GM21825 (cell line): ENCODE data around the gene NPAS2.

Experiments
- ATAC-seq: cut with Tn5 transposase; IDR thresholded peaks from one replicate; pipeline ENCODE4 v1.9.1; 2021; ENCODE audit warnings: mild to moderate bottlenecking, moderate library complexity; ENCODE audit not compliant: unreplicated experiment

Gene NPAS2

DNA sequence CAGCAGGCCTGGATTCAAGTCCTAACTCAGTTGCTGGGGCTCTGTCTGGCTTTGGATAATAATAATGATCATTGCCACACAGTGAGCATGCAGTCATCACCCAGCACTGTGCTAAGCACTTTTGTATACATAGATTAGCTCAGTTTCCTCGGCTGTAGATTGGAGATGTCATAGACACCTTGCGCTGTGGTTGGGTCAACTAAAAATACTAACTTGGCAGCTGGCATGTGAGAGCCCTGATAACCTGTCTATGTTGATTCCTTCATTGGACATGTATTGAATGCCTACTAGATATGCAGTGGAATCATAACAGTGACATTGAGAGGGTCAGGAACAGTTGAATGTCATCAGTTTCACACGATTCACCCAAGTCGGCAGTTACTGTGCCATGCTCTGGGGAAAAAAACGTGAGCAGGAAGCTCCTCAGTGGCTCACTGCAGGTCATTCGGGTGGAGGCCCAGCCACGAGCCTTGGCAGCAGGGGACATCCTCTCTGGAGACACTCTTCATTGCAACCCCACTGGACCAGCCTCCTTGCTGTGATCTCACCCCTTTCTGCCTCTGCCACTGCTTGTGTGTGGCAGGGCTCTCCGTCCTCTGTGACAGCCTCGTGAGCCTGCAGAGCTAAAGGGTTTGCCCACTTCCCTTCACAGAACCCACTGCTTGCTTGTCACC lies 85.3 kb downstream of the NPAS2 start:
- ATAC-seq, result no peak

DNA sequence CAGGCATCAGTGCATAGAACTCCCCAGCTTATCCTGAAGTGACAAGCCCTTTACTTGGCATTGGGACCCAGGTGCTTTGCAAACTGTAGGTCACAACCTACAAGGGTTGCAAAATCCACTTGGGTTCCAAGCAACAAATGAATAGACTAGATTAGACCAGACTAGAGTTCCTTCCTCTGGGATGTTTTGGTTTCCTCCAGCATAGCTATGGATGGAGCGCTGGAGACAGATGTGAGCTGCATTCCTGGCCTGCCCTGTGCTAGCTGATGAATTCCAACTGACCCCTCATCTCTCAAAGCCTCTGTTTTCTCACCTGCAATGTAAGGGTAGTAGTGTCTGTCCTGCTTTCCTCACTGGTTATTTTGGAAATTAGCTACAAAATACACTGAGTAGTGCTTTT lies 86.2 kb downstream of the NPAS2 start:
- ATAC-seq, result no peak

DNA sequence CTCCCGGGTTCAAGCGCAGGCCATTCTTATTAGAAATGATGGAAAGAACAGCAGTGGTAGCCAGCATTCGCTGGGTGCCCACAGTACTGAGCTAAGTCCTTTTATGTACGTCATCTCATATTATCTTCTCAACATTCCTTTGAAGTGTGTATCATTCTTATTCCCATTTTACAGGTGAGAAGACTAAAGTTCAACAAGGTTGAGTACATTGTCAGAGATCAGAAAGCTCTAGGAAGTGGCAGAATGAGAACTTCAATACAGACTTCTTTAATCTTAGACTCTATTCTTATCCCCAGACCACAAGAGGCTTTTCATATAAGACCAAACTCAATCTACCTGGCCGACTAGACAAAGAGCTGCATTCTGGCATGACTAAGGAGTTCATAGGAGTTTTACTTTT lies 86.7 kb downstream of the NPAS2 start:
- no peak for ATAC-seq

DNA sequence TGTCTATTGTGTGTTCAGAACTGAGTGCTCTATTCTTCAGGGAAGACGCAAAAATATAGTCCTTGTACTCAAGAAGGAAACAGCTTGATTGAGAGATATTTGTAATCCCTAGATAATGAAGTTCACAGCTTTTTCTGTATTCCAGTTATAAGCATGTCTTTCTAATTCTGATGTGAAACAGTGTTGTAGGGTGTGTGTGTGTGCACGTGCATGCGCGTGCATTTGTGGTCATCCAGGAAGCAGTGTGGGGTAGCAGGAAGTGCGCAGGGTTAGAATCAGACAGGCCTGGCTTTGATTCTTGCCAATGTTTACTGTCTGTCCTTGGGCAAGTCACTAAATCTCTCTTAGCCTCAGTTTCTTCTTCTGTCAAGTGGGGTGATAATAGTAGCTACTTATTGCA lies 87.9 kb downstream of the NPAS2 start:
- no peak for ATAC-seq

DNA sequence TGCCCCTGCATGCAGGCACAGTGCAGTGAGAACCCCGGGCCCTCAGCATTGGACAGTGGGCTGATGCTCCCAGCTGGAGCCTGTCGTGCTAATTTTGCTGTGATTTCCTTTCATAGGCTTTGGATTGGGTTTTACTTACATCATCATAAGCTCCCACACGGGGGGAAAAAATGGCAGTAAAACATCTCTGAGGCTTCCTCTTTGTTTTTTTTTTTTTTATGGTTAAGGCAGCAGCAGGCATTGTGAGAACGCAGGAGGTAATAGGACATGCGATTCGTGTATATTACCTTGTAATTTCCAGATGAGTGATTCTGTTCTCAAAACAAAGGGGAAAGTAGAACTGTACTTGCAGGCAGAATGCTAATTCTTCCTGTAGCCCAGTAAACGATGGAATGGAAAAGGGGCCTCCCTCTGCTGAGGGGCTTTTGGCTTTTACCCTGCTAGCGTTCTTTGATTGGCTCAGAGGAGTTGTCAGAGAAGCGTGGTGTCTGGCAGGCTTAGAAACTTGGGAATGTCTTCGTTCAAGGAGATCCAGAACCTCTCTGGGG lies 89.7 kb downstream of the NPAS2 start:
- ATAC-seq, result no peak

DNA sequence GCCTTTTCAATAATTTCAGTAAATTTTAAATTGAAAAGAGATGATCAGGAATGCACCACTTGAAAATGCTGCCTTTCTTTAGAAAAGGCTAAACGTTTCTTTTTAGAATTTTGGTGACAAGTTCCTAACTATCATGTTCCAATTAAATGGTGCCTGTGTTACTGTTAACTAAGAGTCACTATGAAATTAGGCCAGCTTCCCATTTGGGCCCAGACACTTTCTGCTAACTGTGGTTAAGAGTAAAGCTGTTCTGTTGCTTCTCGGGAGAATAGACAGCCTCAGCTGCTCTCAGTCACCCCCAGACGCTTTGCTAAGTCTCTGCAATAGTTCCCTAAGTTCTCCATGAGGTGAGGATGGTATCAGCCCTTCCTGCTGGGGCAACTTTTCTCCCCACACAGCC lies 90.2 kb downstream of the NPAS2 start:
- no peak for ATAC-seq

DNA sequence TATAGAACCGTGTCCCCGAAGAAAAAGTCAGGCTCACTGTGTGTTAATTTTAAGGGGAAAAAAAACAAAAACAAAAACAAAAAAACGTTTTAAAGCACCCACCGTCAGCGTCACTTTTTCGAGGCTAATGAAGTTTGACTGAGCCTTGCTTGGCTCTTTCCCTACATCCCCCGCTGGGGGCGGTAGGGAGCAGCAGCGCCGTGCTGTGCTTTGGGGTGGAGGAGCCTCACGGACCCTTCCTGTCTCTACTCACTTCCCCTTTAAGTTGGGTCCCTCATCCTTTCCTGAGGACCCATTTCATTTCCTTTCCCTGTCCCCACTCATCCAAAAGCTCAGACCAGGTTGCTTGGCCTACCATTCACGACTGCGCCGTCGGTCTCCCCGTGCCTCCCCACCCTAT lies 99.4 kb downstream of the NPAS2 start:
- ATAC-seq, result no peak

DNA sequence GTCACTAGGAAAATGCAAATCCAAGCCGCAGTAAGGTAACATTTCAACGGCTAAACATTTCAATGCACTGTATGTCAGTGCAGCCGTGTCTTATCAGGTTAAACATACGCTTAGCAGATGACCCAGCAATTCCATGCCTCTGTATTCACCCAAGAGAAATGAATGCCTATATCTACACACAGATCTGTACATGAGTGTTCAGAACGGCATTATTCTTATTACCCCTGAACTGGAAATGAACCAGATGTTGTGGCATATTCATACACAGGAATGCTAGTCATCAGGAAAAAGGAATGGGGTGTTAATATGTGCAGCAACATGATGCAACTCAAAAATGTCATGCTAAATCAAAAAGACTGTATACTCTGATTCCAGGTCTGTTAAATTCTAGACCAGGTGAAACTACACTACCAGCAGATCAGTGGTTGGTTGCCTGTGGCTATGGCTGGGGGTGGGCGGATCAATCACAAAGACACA lies 101.8 kb downstream of the NPAS2 start:
- ATAC-seq, result no peak

DNA sequence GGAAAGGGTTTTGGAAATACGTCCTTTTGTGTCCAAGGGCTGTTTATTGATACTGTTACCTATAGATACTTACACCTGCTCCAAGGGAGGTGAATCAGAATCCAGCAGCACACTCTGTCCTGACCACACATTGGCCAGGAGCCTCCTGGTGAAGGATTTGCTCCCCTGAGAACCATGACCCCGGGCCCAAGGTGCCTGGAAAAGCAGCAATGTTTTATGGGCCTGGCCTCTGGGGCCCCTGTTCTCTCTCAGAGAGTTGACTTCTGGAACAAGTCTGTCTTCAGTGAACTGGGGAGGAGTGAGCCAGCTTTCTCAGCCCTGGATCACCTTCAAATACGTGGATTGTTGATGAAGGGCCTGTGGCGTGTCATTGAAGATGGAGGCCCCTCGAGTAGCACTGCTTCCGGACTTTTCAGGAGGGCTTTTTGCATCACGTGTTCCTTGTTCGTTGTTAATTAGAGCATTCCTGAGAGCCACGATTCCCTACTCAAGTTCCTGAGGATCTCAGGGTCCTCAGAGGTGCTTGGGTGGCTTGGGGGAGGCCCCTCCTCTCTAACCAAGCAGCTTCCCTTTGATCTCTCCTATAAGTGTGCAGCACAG lies 103.6 kb downstream of the NPAS2 start:
- no peak for ATAC-seq

DNA sequence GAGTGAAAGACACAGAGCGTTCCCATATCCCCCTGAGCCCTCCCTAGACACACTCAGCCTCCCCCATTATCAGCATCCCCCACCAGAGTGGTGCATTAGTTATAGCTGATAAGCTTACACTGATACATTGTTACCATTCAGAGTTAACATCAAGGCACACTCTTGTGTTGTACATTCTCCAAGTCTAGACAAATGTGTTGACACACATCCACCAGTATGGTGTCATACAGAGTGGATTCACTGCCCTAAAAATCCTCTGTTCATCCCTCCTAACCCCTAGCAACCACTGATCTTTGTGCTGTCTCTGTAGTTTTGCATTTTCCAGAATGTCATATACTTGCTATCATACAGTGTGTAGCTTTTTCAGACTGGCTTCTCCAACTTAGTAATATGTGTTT lies 104.2 kb downstream of the NPAS2 start:
- ATAC-seq, result no peak

DNA sequence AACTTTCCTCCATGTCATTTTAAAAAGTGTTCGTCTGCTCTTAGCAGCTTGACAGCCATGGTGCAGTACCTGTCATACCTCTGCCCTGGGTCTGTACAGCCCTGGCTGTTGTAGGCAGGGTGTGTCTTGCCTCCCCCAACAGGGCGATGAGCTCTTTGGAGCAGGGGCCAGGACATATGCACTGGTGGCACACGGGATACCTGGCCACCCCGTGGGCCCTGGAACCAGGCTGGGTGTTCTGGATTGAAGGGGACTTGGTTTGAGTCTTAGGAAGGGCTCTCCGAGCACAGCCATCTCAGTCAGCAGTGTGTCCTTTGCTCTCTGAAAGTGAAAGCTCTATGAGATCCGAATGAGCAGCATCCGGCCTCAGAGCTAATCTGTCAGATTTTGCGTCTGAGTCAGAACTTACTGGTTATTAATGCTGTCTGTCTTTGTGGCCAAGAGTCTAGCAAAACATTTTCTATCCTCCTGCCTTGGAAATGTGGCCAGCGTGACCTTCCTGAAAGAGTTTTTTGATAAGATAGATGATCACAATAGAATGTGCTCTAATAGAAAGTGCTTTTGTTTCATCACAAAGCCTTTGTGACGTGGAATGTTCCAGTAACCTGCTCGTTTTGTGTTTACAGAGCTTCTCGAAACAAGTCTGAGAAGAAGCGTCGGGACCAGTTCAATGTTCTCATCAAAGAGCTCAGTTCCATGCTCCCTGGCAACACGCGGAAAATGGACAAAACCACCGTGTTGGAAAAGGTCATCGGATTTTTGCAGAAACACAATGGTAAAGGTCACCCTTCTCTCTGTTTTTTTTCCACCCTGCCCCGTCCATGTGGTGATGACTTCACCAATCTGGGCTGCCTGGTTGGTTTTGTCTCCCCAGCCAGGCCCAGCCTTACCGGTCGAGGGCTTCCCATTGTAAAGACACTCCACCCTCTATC lies 104.8 kb downstream of the NPAS2 start:
- no peak for ATAC-seq

DNA sequence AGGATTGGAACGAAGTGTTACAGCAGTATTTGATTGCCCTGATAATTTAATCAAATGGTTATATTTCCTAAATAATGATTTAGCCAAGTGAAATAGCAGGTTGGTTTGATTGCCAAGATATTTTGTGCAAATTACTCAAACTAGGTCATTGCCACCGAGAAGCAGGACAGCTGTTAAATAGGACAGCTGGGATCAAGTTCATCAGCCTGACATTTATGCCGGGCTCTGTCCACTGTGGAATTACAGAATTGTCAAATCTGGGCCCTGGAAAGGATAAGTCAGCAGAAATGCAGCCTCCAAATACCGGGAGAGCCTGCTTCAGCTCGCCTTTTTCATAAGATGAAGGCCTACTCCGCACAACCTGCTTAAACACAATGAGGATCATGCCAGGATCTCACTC lies 108.3 kb downstream of the NPAS2 start:
- no peak for ATAC-seq

DNA sequence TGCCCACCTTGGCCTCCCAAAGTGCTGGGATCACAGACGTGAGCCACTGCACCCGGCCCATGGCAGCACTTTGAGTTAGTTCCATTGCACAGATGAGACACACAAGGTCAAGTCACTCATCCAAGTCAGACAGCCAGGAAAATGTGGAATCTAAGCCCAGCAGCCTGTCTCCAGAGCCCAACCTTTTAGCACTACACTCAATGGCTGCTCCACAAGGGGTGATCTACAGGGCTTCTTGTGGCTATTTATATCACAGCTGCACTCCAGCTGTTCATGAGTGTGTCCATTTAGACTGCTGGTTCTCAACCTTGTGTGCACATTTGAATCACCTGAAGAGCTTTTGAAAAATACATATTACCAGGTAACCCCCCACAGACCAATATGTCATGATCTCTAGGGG lies 109.2 kb downstream of the NPAS2 start:
- ATAC-seq, result no peak

DNA sequence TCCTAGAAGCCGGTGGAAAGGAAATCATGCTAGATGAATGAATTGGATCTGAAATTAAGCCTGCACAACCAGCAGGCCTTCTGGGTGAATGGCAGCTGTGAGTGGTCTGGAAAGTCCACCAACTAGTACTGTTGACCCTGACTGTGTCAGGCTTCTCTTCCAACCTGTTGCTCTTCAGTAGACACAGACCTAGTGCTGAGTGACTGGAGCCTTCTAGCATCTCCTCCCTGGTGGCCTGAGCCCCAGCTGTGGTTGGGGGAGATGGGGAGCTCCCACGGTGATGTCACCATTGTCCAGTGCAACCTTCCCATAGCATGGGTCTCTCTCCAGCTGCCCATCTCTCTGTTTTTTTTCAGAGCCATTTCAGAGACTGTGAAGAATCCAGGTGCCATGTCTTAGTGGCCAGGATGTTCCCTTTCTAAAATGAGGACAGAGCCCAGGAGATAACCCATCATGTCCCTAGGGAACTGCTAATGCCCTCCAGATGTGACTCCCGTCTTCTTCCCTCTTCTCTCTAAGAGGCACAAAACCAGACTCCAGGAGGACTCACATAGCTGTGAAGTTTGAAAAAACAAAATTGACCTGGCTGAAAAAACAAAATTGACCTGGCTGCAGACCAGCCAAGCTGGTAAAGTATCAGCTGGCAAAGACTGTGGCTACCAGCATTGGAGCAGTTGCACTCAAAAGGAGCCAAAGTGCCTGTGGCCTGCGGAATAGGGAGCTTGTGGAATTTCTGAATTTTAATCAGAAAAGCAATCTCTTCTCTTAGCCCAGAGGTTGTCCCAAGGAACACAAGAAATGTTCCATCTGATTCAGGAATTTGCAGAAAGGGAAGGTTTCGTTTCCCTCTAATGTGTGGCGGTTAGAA lies 114.8 kb downstream of the NPAS2 start:
- ATAC-seq, result no peak

DNA sequence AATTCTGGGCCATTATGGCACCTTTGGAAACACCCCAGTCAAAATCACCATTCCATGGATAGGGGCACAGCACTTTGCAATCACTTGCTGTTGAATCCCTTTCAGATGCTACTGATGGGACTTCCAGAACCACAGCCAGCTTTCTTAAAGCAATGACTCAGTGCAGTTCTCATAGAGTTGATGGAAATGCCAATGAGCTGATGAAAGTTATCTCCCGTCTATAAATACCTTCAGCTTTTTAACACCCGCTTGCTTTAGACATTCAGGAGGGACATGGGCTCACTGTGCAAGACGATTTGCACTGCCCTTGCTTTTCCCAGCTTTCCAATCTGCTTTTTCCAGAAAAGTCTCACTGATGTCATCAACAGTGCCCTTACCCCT lies 115.4 kb downstream of the NPAS2 start:
- ATAC-seq, result no peak

DNA sequence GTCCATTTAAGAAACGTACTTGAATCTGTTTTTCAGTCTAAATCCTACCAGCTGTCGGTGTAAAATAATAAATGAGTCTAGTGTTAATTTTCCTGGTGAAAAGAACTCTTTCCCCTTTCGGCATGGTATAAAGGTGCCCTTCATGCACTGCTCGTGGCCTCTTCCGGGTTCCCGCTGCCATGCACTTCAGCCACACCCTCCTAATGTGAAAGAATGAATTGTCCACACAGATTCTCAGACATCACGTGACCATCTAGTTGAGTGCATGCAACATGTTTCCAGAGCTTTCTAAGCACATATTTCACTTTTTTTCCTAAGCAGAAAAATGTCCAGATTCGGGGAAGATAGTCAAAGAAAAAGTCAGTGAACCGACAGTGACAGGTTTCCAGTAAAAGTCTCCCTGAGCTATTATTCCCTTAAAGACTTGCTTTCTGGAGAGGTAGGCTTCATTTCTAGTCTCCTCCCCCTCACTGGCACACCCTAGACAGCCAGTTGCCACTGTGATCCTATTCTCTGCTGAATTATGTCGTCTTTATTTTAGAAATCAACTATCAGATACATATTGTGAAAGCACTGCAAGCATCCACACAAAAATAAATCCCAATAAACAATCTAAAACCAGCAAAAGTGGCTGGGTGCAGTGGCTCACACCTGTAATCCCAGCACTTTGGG lies 116.3 kb downstream of the NPAS2 start:
- ATAC-seq, result no peak

DNA sequence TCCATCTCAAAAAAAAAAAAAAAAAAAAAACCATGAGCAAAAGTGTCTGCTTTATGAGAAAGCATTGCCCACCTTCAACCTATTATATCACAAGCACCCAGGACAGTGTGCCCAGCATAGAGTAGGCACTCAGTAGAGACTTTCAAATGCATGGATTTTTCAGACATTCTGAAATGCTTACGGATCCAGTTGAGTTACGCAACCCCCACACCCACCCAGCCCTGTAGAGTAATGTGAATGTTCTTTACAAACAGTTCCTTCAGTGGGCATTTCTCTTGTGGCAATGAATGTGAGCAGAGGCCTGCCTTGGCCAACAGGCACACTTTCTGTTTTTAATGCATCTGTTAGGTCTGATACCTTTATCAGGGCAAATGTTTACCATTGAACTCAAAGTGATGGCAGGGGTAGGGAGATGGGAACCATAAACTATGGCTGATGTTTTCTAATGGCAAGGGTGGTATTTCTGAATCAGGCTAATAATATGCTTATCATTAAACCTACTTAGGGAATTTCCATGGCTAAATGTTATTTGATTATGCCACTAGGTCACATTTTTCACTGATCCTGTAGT lies 117.1 kb downstream of the NPAS2 start:
- no peak for ATAC-seq

DNA sequence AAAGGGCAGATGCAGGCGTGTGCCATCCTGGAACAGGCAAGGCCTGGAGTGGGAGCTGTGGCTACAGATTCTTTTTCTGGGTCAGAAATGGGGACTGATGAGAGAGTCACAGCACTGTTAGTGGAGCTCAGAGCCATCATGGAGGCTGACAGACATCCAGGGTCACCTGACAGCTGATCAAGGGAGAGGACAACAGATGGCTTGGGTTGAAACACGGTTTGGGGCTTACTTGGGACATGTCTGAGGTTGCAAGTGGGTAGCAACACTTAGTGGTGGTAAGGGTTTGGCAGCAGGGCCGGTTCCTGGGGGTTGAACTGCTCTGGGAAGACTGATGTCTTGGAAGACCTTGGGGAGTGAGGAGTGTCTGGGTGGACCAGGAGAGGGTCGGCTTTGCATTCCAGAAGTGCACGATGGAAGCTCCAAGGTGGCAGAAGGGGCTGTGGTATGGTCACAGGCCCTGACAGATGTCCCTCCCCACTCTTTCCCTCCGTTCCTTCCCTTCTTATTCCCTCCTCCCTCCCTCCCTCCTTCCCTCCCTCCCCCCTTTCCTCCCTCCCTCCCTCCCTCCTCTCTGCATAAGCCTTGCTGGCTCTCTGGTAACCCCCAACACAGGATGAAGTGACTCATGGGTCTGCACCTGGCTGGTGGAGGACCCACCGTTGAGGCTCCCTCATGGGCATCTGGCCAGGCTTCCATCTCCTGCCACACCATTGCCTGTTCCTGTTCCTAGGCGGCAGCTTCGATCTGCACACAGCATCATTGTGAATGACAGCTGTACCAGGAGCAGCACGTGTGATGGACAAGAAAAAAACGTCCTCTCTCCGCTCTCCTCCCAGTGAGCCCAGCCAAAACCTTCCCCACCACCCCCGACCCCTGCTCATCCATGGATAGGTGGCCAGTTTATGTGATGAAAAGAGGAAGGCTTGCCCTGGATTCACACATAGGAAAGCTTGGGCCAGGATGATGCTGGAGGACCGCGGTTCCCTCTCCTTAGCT lies 118.4 kb downstream of the NPAS2 start:
- ATAC-seq, result no peak

DNA sequence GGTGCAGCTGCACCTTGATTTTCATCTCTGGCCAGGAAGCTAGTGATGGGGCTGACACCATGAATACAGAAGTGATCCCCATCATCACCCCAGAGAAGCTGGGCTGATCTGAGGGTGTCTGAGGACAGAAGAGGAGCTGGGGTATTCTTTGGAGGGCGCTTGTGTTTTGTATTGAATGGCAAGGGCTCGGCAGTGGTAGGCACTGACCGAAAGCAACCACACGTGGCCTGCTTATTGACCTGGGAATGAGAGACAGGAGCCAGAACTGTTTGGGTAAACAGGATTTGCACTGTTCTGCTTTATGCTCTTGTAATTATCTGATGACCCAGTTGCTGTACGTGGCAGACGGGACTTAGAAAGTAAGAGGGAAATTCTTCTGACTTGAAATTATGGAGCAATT lies 119.5 kb downstream of the NPAS2 start:
- no peak for ATAC-seq
